Measurements from ENCODE around the gene JPH3. TPM values are rescaled to one million over a fixed set of nuclear protein-coding genes. Genes with fewer than 3 reads are reported as not detected.
A peak's percentile ranks its signal among the peaks of the same experiment; 100 is the strongest.

JPH3 gene
- total RNA-seq, 1 experiment from 2014 or later, result 0.57 TPM

GRCh38 chr16:87691686-87692079 is 89.4 kb downstream of the JPH3 start:
- CTCF ChIA-PET, result interaction anchor here (0.6 kb wide), 1 partner anchor 672 kb away, joined by 3 read pairs; no protein-coding TSS in a partner anchor
- H3K4me1 Mint-ChIP-seq (ENCODE audit: low read depth, unreplicated experiment), result no peaks in the 10 kb centered on the region
- peaks cover 22% of the 10 kb centered on the region for H3K27me3 Mint-ChIP-seq (ENCODE audit: unreplicated experiment)
- no peak for TF ChIP-seq CTCF (IDR thresholded peaks at IDR 0.05; ENCODE audit: unreplicated experiment)
- H3K36me3 Mint-ChIP-seq (ENCODE audit: insufficient read depth, unreplicated experiment), result peaks cover 50% of the 10 kb centered on the region
- H3K27ac Mint-ChIP-seq (ENCODE audit: unreplicated experiment), result peak overlapping the region; percentile 50
- intact Hi-C loops (cut with micrococcal nuclease; ENCODE audit: unreplicated experiment), result no loop called here
- H3K4me3 Mint-ChIP-seq (ENCODE audit: low read depth, unreplicated experiment), result no peak overlapping the region
- BruUV-seq (replicated peaks), result no TSS peak
- DNase-seq, result no peak
- no peaks in the 10 kb centered on the region for H3K9me3 Mint-ChIP-seq (ENCODE audit: low read depth, unreplicated experiment)

GRCh38 chr16:87692176-87692575 is 89.9 kb downstream of the JPH3 start:
- no TSS peak for BruUV-seq (replicated peaks)
- intact Hi-C loops (cut with micrococcal nuclease; ENCODE audit: unreplicated experiment), result no loop called here
- Mint-ChIP-seq H3K27me3 (ENCODE audit: unreplicated experiment) (peaks cover 17% of the 10 kb centered on the region), H3K4me3 (ENCODE audit: low read depth, unreplicated experiment) (no peak overlapping the region), H3K9me3 (ENCODE audit: low read depth, unreplicated experiment) (no peaks in the 10 kb centered on the region), H3K4me1 (ENCODE audit: low read depth, unreplicated experiment) (no peaks in the 10 kb centered on the region), H3K36me3 (ENCODE audit: insufficient read depth, unreplicated experiment) (peaks cover 55% of the 10 kb centered on the region), H3K27ac (ENCODE audit: unreplicated experiment) (peak overlapping the region; percentile 54)
- DNase-seq, result no peak
- CTCF ChIA-PET, result interaction anchor here (0.6 to 1.5 kb wide), 2 partner anchors 14 to 672 kb away, joined by 3 read pairs; no protein-coding TSS in a partner anchor
- TF ChIP-seq CTCF (IDR thresholded peaks at IDR 0.05; ENCODE audit: unreplicated experiment), result no peak

GRCh38 chr16:87692756-87693155 is 90.4 kb downstream of the JPH3 start:
- H3K27ac Mint-ChIP-seq (ENCODE audit: unreplicated experiment), result peak overlapping the region; percentile 54
- TF ChIP-seq CTCF (IDR thresholded peaks at IDR 0.05; ENCODE audit: unreplicated experiment), result no peak
- CTCF ChIA-PET, result interaction anchor here (1.2 to 1.5 kb wide), 2 partner anchors 14 to 56 kb away, joined by 3 read pairs; no protein-coding TSS in a partner anchor
- no peaks in the 10 kb centered on the region for H3K4me1 Mint-ChIP-seq (ENCODE audit: low read depth, unreplicated experiment)
- H3K4me3 Mint-ChIP-seq (ENCODE audit: low read depth, unreplicated experiment), result no peak overlapping the region
- DNase-seq, result peak; percentile 24
- no peaks in the 10 kb centered on the region for H3K9me3 Mint-ChIP-seq (ENCODE audit: low read depth, unreplicated experiment)
- BruUV-seq (replicated peaks), result no TSS peak
- intact Hi-C loops (cut with micrococcal nuclease; ENCODE audit: unreplicated experiment), result no loop called here
- peaks cover 60% of the 10 kb centered on the region for H3K36me3 Mint-ChIP-seq (ENCODE audit: insufficient read depth, unreplicated experiment)
- H3K27me3 Mint-ChIP-seq (ENCODE audit: unreplicated experiment), result peaks cover 11% of the 10 kb centered on the region

- peaks cover 68% of the 10 kb centered on the region for H3K36me3 Mint-ChIP-seq (ENCODE audit: insufficient read depth, unreplicated experiment)
- intact Hi-C loops (cut with micrococcal nuclease; ENCODE audit: unreplicated experiment), result no loop called here
- H3K4me1 Mint-ChIP-seq (ENCODE audit: low read depth, unreplicated experiment), result no peaks in the 10 kb centered on the region
- CTCF ChIA-PET, result interaction anchor here (1.2 kb wide), 1 partner anchor 57 kb away, joined by 3 read pairs; no protein-coding TSS in a partner anchor
- H3K27me3 Mint-ChIP-seq (ENCODE audit: unreplicated experiment), result peaks cover under 1% of the 10 kb centered on the region
- no peaks in the 10 kb centered on the region for H3K9me3 Mint-ChIP-seq (ENCODE audit: low read depth, unreplicated experiment)
- no peak for DNase-seq
- H3K27ac Mint-ChIP-seq (ENCODE audit: unreplicated experiment), result no peak overlapping the region
- no peak for TF ChIP-seq CTCF (IDR thresholded peaks at IDR 0.05; ENCODE audit: unreplicated experiment)
- no TSS peak for BruUV-seq (replicated peaks)
- H3K4me3 Mint-ChIP-seq (ENCODE audit: low read depth, unreplicated experiment), result no peak overlapping the region
Measured at GRCh38 chr16:87693827-87694226, 91.5 kb downstream of the JPH3 start.

All from Calu3 (cell line).